Colonic mucosa (tissue), 4 donors: ENCODE results near the gene HEXD. TPM values are rescaled to one million over a fixed set of nuclear protein-coding genes. Genes with fewer than 3 reads are reported as not detected.

Source experiments
- DNase-seq: peaks from one replicate; pipeline ENCODE4 v3.0.0-alpha.2; 2020
- H3K27ac ChIP-seq: fragments of 200-600 bp; one replicate; pipeline ENCODE4 v1.8.0; 2021
- H3K27me3 ChIP-seq: fragments of 200-600 bp; one replicate; pipeline ENCODE4 v1.8.0; 2021
- H3K36me3 ChIP-seq: fragments of 200-600 bp; one replicate; pipeline ENCODE4 v1.8.0; 2021
- H3K4me1 ChIP-seq: fragments of 200-600 bp; one replicate; pipeline ENCODE4 v1.8.0; 2021; ENCODE audit warnings: mild to moderate bottlenecking
- H3K4me3 ChIP-seq: fragments of 200-600 bp; one replicate; pipeline ENCODE4 v1.8.0; 2021
- H3K9ac ChIP-seq, 2 donors: one replicate each; pipeline ENCODE4 v1.7.0; 2013; ENCODE audit warnings: control low read depth in 2 of 2, low read depth in 2 of 2, low read length in 2 of 2
- H3K9me3 ChIP-seq: fragments of 200-600 bp; one replicate; pipeline ENCODE4 v1.8.0; 2021
- intact Hi-C: fragments of 100-400 bp; cut with DNase I; formaldehyde crosslinking; loops from one replicate; pipeline ENCODE4 v1.14.1; 2022
- total RNA-seq, 2 donors: library from RNA; stranded (reverse); fragmentation: NEBNext Ultra II Directional in 1 of 2; extraction: Animal tissue kit (Norgen Biotek cat#: 25700) in 1 of 2; gene quantifications; one replicate each; pipeline ENCODE4 v1.2.1, GENCODE V29; 2021
- TF ChIP-seq, protein P1 (sequence below): fragments of 200-600 bp; IDR thresholded peaks from one replicate; pipeline ENCODE4 v1.8.0; 2022; ENCODE audit warnings: antibody characterized with exemption, mild to moderate bottlenecking
- donor health status: healthy.
- donor health status: DM: no; HTN: no; CAD: no.
- donor health status: DM: no; HTN: no; CAD: no.

Gene HEXD
- total RNA-seq, 2 donors from 2014 or later = 26.3 to 31.4 TPM

DNA sequence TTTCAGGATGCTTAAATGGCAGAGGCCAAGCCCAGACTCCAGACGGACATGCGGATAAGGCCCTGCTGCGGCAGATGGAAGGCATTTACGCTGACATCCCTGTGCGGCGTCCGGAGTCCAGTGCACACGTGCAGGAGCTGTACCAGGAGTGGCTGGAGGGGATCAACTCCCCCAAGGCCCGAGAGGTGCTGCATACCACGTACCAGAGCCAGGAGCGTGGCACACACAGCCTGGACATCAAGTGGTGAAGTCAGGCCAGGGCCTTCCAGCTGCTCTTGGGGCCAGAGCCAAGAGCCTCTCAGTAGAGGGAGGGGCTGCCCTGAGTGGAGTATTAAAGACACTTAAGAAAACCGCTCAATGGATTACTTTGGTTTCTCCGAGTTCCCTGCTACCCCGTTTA lies 69.8 kb downstream of the HEXD start:
- peaks cover 16% of the 10 kb centered on the region for H3K36me3 ChIP-seq
- no peak overlapping the region for H3K27ac ChIP-seq
- DNase-seq = no peak

GRCh38 chr17:82489117-82489516 lies 71.0 kb downstream of the HEXD start:
- Histone ChIP-seq H3K27ac (no peak overlapping the region), H3K36me3 (peaks cover 12% of the 10 kb centered on the region), H3K9me3 (no peaks in the 10 kb centered on the region), H3K9ac (no peak overlapping the region), H3K27me3 (no peaks in the 10 kb centered on the region), H3K4me1 (no peaks in the 10 kb centered on the region), H3K4me3 (no peak overlapping the region)
- intact Hi-C loops = no loop called here
- TF ChIP-seq, protein P1, sequence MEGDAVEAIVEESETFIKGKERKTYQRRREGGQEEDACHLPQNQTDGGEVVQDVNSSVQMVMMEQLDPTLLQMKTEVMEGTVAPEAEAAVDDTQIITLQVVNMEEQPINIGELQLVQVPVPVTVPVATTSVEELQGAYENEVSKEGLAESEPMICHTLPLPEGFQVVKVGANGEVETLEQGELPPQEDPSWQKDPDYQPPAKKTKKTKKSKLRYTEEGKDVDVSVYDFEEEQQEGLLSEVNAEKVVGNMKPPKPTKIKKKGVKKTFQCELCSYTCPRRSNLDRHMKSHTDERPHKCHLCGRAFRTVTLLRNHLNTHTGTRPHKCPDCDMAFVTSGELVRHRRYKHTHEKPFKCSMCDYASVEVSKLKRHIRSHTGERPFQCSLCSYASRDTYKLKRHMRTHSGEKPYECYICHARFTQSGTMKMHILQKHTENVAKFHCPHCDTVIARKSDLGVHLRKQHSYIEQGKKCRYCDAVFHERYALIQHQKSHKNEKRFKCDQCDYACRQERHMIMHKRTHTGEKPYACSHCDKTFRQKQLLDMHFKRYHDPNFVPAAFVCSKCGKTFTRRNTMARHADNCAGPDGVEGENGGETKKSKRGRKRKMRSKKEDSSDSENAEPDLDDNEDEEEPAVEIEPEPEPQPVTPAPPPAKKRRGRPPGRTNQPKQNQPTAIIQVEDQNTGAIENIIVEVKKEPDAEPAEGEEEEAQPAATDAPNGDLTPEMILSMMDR = no peak
- no peak for DNase-seq

More for the DNA sequence above, 69.8 kb downstream of the HEXD start:
- no peak overlapping the region for H3K9ac ChIP-seq
- intact Hi-C loops = no loop called here
- H3K9me3 ChIP-seq = no peaks in the 10 kb centered on the region
- no peaks in the 10 kb centered on the region for H3K27me3 ChIP-seq
- no peaks in the 10 kb centered on the region for H3K4me1 ChIP-seq
- TF ChIP-seq, protein P1 = no peak
- no peak overlapping the region for H3K4me3 ChIP-seq

DNA sequence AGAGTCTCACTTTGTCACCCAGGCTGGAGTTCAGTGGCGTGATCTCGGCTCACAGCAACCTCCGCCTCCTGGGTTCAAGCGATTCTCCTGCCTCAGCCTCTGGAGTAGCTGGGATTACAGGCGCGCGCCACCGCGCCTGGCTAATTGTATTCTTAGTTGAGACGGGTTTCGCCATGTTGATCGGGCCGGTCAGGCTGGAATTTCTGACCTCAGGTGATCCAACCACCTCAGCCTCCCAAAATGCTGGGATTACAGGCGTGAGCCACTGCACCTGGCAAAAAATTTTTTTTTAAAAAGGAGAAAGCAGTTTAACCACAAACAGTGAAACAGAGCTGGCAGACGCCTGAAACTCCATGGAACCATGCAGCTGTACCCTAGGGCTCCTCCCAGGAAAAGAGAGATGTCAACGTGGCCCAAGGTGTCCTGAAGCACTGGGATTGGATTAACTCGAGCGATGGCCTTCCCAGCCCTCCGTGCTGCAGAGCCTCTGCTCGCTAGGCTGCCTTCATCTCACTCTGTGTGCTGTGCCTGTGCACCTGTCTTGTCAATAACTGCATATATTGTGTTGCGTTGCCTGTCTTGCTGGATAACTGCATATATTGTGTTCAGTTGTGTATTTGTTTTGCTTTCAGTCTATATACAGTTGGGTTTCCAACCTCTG lies 71.8 kb downstream of the HEXD start:
- DNase-seq = no peak
- intact Hi-C loops = no loop called here
- H3K9me3 ChIP-seq = no peaks in the 10 kb centered on the region
- no peak overlapping the region for H3K27ac ChIP-seq
- H3K9ac ChIP-seq = peak overlapping the region in 1 of 2 donors; percentile 9
- no peak overlapping the region for H3K4me3 ChIP-seq
- H3K4me1 ChIP-seq = no peaks in the 10 kb centered on the region
- peaks cover 3% of the 10 kb centered on the region for H3K36me3 ChIP-seq
- H3K27me3 ChIP-seq = no peaks in the 10 kb centered on the region
- TF ChIP-seq, protein P1 = no peak

DNA sequence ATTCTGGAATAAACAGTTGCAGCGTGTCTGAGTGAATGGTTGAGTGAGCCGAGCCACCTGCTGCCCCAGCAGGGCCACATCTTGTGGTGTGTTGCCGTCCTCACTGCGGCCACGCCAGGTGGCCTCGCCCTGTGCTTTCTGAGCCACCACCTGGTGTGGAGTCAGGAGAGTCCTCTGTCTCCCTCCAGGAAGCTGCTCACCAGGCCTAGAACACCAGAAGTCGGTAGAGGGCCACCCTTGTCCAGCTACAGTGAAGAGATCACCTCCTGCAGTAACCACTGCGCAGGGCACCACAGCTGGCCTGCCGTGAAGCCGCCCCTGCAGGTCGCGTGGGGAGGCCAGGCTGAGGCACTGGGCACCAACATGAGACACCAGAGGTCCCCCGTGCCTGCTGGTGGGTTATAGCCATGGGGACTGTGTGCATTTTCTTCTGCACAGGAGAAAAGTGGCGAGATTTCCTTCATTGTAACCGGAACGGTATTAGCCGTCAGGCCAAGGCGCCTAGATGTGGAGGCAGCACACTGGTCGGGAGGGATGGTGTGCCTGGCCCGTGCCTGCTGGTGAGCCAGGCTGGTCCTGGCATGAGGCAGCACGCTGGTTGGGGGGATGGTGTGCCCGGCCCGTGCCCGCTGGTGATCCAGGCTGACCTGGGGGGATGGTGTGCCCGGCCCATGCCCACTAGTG lies 72.5 kb downstream of the HEXD start:
- Histone ChIP-seq H3K9ac (peak overlapping the region; percentile 9 to 17), H3K4me3 (no peak overlapping the region), H3K27ac (no peak overlapping the region), H3K9me3 (no peaks in the 10 kb centered on the region), H3K36me3 (no peaks in the 10 kb centered on the region), H3K27me3 (no peaks in the 10 kb centered on the region), H3K4me1 (no peaks in the 10 kb centered on the region)
- intact Hi-C loops = no loop called here
- no peak for DNase-seq
- TF ChIP-seq, protein P1 = no peak

DNA sequence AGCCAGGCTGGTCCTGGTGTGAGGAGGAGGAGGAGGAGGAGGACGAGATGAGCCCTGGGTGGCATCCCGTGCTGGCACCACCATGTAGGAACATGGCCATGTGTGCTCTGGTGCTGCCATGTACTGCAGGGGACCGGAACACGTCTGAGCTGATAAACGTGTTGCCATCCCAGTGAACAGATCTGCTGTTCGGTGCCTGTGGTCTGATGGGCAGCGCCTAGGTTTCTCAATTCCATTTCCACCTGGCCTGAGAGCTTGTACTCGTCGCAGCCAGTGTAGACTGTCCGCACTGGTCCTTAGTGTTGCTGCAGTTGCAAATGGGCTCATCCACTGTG lies 73.0 kb downstream of the HEXD start:
- H3K27ac ChIP-seq = no peak overlapping the region
- H3K4me1 ChIP-seq = peaks cover 2% of the 10 kb centered on the region
- H3K27me3 ChIP-seq = no peaks in the 10 kb centered on the region
- intact Hi-C loops = no loop called here
- no peak overlapping the region for H3K4me3 ChIP-seq
- no peaks in the 10 kb centered on the region for H3K36me3 ChIP-seq
- H3K9me3 ChIP-seq = no peaks in the 10 kb centered on the region
- TF ChIP-seq, protein P1 = no peak
- H3K9ac ChIP-seq = peak overlapping the region in 1 of 2 donors; percentile 17
- DNase-seq = no peak
